ENCODE measurements around the gene LDLR.
"Not testable (repeated sequence)": the region's sequence is repeated elsewhere in the genome, so short reads cannot be mapped to it uniquely, and the experiment has no call there.

The LDLR gene

DNA sequence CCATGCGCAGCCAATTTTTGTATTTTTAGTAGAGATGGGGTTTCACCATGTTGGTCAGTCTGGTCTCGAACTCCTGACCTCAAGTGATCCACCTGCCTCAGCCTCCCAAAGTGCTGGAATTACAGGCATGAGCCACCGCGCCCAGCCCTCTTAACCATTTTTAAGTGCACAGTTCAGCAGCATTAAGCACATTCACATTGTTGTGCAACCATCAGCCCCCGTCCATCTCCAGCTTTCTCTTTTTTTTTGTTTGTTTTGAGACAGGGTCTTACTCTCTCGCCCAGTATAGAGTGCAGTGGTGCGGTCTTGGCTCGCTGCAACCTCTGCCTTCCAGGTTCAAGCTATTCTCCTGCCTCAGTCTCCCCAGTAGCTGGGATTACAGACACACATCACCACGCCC lies 12.5 kb upstream of the LDLR start:
- DNase-seq, result not testable (repeated sequence)

DNA sequence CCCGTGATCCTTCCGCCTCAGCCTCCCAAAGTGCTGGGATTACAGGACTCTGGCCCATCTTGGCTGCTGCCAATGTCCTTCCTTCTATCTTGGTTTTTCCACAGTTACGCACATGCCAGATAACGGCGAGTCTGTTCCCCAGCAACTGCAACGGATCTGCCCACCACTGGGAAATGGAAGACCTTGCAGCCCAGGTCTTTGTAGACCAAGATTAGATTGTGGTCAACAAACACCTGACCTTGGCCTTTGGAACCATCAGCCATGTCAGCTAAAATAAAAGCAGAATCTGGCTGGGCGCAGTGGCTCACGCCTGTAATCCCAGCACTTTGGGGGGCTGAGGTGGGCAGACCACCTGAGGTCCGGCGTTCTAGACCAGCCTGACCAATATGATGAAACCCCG lies 10.4 kb upstream of the LDLR start:
- no peak for DNase-seq

DNA sequence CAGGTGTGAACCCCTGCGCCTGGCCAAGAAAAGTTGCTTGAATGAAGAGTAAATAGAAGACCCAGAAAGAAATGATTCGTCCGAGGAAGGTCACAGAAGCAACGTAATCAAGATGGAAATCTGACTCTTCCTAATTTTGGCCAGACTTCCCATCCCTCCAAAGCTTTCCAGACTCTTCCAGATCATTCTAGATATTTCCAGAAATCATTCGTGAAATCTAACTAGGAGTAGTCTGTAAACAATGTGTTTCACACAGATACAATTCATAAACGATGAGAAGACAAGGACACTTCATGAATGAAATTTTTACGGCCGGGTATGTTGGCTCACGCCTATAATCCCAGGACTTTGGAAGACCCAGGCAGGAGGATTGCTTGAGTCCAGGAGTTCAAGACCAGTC lies 9.3 kb upstream of the LDLR start:
- no peak for DNase-seq

DNA sequence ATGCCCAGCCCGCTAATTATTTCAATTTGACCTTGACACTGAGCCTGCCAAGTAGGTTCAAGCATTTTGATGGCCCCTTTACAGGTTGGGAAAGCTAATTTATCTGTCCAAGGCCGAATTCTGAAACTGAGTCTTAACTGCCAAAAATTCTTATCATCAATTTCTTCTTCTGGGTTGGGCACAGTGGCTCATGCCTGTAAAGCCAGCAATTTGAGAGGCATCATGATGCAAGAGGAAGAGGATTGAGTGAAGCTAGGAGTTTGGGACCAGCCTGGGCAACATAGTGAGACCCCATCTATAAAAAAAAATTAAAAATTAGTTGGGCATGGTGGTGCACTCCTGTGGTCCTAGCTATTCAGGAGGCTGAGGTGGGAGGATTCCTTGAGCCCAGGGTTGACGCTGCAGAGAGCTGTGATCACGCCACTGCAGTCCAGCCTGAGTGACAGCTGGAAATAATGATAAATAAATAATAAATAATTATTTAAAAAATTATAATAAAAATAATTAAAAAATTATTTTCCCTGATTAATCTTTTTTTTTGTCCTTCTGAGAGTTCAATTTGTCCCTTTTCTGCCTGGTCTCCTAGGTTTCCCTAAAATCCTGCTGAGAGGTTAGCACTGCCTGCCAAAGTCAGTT lies 1.3 kb upstream of the LDLR start:
- no peak for DNase-seq

DNA sequence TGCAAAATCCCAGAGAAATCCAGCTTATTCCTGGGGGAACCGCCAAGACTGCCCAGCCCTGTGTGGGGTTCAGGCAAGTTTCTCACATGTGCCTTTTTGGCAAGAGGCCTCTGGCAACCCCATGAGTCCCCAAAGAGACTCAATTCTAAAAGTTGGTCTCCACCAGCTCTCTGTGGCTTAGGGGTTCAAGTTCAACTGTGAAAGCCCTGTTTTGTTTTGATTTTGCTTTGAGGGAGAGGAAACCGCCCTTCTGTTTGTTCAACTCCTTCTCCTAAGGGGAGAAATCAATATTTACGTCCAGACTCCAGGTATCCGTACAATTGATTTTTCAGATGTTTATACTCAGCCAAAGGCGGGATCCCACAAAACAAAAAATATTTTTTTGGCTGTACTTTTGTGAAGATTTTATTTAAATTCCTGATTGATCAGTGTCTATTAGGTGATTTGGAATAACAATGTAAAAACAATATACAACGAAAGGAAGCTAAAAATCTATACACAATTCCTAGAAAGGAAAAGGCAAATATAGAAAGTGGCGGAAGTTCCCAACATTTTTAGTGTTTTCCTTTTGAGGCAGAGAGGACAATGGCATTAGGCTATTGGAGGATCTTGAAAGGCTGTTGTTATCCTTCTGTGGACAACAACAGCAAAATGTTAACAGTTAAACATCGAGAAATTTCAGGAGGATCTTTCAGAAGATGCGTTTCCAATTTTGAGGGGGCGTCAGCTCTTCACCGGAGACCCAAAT lies 583 bp upstream of the LDLR start:
- no peak for DNase-seq

DNA sequence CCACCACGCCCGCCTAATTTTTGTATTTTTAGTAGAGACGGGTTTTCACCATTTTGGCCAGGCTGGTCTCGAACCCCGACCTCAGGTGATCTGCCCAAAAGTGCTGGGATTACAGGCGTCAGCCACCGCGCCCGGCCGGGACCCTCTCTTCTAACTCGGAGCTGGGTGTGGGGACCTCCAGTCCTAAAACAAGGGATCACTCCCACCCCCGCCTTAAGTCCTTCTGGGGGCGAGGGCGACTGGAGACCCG lies 676 bp downstream of the LDLR start:
- DNase-seq, result not testable (repeated sequence)

DNA sequence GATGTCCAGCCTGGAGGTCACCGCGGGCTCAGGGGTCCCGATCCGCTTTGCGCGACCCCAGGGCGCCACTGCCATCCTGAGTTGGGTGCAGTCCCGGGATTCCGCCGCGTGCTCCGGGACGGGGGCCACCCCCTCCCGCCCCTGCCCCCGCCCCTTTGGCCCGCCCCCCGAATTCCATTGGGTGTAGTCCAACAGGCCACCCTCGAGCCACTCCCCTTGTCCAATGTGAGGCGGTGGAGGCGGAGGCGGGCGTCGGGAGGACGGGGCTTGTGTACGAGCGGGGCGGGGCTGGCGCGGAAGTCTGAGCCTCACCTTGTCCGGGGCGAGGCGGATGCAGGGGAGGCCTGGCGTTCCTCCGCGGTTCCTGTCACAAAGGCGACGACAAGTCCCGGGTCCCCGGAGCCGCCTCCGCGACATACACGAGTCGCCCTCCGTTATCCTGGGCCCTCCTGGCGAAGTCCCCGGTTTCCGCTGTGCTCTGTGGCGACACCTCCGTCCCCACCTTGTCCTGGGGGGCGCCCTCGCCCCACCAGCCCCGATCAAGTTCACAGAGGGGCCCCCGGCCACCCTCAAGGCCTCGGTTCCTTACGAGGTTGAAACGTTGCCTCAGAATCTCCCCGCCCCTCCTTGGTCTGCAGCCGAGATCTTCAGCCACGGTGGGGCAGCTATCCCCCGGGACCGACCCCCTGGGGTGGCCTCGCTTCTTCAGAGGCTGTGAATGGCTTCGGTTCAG lies 1.2 kb downstream of the LDLR start:
- peak; percentile 98 for DNase-seq

DNA sequence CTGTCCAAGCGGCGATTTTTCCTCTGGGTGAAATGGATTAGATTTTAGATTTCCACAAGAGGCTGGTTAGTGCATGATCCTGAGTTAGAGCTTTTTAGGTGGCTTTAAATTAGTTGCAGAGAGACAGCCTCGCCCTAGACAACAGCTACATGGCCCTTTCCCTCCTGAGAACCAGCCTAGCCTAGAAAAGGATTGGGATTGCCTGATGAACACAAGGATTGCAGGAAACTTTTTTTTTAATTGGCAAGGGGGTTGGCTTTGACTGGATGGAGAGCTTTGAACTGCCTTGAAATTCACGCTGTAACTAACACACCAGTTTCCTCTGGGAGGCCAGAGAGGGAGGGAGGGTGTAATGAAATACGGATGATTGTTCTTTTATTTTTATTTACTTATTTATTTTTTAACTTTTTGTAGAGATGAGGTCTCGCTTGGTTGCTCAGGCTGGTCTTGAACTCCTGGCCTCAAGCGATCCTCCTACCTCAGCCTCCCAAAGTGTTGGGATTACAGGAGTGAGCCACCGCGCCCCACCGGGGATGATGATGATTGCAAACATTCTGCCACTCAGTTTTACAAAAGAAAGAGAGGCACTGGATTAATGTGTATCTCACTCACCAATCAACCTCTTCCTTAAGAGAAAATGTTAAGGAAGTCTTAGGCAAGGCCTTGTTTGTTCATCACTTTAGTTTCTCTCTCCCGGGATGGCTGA lies 1.9 kb downstream of the LDLR start:
- DNase-seq, result no peak

DNA sequence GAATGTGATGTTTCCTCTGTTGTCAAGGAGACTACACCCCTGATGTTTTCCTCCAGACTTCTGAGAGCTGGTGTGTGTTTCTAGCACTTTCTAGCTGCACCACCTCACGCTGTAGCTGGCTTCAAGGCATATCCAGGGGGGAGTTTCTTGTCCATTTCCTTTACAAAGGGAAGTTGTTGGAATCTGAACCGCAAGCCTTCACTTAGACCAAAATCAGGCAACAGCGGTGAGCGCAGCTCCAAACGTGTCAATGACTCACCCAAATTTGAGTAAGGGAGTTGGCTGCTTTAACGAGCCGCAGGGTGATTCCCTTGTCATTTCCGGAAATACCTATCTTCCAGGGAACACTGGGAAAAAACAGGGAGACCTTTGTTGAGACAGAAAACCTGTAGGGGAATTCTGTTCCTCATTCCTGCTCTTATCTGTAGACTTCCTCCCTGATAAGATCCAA lies 2.5 kb downstream of the LDLR start:
- DNase-seq, result peak; percentile 87

DNA sequence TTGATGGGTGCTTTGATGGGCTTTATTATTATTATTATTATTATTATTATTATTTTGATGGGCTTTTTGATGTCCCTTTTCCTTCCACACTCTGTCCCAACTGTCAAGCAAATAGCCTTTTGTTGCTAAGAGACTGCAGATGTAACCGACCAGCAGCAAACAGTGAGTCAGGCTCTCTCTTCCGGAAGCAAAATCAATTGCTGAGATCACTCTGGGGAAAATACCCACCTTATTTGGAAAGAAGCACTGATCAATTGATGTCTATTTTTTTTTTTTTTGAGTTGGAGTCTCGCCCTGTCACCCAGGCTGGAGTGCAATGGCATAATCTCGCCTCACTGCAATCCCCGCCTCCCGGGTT lies 2.9 kb downstream of the LDLR start:
- DNase-seq, result peak; percentile 91

DNA sequence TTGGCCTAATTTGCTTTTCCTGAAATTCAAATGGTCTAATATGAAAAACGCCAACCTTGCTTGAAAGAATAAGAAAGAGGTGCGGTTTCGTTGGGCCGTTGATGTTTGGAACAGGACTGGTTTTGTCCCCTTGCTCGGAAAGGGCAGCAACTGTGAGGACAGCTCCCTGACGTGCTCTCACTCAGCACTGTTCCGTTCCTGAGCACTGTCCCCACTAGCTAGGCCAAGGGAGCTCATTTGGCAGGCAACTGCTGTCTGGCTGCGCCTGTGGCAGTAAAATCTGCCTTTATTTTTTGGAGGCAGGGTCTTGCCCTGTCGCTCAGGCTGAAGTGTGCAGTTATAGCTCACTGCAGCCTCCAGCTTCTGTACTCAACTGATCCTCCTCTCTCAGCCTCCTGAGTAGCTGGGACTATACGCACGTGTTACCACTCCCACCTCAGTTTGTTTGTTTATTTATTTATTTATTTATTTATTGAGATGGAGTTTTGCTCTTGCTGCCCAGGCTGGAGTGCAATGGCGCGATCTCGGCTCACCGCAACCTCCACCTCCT lies 4.5 kb downstream of the LDLR start:
- DNase-seq, result no peak

DNA sequence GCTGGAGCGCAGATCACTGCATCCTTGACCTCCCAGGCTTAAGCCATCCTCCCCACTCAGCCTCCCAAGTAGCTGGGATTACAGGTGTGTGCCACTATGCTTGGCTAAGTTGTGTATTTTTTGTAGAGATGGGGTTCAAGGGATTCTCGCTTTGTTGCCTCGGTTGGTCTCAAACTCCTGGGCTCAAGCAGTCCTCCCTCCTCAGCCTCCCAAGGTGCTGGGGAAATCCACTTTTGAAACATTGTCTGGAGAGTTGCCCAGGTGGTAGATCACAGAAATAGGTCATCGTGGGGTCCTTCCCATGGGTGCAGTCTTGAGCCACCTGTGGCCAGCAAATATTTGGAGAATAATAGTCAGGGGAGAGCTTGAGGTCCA lies 5.2 kb downstream of the LDLR start:
- no peak for DNase-seq

DNA sequence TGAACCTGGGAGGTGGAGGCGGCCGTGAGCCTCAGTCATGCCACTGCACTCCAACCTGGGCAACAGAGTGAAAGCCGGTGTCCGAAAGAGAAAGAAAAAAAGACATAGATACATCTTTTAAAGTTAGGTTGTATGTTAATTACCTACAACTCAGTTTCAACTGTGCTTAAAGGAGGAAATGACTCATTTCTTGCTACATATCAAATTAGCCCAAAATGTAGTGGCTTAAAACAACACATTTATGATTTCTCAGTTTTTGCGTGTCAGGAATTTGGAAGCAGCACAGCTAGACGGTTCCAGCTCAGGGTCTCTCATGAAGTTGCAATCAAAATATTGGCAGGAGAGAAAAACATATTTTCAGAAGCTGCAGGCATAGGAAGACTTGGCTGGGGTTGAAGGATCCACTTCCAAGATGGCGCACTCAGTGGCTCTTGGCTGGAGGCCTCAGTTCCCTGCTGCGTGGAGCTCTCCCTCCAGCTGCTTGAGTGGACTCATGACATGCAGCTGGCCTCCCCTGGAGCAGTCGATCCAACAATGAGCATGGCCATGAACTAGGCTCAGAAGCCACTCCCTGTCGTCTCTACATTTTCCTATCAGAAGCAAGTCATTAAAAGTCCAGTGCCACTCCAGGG lies 7.1 kb downstream of the LDLR start:
- peak; percentile 57 for DNase-seq

DNA sequence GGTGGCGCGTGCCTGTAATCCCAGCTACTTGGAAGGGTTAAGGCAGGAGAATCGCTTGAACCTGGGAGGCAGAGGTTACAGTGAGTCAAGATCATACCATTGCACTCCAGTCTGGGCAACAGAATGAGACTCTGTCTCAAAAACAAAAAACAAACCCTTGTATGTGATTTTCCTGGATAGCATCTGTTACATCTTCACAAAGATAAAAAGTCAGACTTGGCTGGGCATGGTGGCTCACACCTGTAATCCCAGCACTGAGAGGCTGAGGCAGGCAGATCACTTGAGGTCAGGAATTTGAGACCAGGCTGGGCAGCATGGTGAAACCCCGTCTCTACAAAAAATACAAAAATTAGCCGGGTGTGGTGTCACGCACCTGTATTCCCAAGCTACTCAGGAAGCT lies 8.1 kb downstream of the LDLR start:
- not testable (repeated sequence) for DNase-seq

DNA sequence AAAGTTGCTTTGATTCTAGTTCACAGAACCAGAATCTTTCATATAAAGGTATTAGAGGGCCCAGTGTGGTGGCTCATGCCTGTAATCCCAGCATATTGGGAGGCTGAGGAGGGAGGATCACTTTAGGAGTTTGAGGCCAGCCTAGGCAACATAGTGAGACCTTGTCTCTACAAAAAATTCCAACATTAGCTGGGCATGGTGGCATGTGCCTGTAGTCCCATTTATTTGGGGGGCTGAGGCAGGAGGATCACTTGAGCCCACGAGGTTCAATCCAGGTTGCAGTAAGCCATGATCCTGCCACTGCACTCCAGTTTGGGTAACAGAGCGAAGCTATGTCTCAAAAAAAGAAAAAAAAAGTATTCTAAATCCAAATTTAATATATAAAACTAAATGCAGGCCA lies 9.1 kb downstream of the LDLR start:
- DNase-seq, result no peak

DNA sequence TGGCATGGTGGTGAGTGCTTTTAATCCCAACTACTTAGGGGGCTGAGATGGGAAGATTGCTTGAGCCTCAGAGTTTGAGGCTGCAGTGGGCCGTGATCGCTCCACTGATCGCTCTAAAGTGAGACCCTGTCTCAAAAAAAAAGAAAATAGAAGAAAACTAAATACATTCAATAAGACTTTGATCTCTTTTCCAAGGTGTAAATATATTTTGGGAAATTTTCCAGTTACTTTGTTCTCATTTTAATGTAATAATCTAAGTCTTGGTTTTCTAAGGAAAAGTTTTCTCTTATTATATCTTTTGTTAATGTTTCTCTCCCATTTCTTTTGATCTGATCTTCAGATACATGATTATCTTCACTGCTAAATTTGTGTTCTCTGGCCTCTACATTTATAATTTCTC lies 9.6 kb downstream of the LDLR start:
- no peak for DNase-seq

DNA sequence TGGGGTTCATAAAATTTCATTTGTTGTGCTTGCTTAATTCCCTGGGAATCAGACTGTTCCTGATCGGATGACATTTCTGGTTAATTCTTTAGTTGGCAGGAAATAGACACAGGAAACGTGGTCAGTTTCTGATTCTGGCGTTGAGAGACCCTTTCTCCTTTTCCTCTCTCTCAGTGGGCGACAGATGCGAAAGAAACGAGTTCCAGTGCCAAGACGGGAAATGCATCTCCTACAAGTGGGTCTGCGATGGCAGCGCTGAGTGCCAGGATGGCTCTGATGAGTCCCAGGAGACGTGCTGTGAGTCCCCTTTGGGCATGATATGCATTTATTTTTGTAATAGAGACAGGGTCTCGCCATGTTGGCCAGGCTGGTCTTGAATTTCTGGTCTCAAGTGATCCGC lies 10.8 kb downstream of the LDLR start:
- DNase-seq, result no peak

DNA sequence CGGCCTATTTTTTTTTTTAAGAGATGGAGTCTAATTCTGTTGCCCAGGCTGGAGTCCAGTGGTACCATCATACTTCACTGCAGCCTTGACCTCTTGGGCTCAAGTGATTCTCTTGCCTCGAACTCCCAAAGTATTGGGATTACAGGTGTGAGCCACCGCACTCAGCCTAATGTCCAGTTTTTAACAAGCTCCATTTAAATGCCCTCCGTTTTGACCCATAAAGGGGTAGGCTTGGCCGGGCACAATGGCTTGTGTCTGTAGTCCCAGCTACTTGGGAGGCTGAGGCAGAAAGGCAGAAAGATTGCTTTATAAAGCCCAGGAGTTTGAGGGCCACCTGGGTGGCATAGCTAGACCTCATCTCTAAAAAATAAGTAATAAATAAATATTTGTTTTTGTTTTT lies 11.8 kb downstream of the LDLR start:
- peak; percentile 3 for DNase-seq

DNA sequence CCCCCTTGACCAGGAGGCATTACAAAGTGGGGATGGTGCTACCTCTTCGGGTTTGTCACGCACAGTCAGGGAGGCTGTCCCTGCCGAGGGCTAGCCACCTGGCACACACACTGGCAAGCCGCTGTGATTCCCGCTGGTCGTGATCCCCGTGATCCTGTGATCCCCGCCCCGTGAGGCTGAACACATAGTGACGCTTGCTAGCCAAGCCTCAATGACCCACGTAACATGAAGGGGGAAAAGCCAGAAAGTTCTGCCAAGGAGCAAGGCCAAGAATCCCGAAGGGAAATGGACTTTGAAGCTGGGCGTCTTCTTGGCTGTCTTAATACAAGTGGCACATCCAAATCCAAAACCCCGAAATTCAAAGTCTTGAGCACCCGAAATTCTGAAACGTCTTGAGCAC lies 13.7 kb downstream of the LDLR start:
- no peak for DNase-seq

DNA sequence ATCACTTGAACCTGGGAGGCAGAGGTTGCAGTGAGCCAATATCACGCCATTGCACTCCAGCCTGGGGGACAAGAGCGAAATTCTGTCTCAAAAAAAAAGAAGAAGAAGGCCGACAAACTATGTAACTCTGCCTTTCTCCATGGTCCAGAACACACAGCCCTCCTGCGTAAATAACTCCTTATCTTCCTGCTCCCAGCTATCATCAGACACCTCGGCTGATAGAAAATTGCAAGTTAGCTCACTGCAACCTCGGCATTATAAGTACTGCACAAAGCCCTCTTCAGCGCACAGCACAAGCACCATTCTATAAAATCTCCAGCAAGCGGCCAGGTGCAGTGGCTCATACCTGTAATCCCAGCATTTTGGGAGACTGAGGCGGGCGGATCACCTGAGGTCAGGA lies 14.4 kb downstream of the LDLR start:
- DNase-seq, result not testable (repeated sequence)

DNA sequence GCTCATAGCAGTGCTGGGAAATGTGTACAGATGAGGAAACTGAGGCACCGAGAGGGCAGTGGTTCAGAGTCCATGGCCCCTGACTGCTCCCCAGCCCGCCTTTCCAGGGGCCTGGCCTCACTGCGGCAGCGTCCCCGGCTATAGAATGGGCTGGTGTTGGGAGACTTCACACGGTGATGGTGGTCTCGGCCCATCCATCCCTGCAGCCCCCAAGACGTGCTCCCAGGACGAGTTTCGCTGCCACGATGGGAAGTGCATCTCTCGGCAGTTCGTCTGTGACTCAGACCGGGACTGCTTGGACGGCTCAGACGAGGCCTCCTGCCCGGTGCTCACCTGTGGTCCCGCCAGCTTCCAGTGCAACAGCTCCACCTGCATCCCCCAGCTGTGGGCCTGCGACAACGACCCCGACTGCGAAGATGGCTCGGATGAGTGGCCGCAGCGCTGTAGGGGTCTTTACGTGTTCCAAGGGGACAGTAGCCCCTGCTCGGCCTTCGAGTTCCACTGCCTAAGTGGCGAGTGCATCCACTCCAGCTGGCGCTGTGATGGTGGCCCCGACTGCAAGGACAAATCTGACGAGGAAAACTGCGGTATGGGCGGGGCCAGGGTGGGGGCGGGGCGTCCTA lies 15.9 kb downstream of the LDLR start:
- DNase-seq, result no peak

DNA sequence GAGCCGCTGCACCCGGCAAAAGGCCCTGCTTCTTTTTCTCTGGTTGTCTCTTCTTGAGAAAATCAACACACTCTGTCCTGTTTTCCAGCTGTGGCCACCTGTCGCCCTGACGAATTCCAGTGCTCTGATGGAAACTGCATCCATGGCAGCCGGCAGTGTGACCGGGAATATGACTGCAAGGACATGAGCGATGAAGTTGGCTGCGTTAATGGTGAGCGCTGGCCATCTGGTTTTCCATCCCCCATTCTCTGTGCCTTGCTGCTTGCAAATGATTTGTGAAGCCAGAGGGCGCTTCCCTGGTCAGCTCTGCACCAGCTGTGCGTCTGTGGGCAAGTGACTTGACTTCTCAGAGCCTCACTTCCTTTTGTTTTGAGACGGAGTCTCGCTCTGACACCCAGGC lies 17.2 kb downstream of the LDLR start:
- DNase-seq, result no peak

DNA sequence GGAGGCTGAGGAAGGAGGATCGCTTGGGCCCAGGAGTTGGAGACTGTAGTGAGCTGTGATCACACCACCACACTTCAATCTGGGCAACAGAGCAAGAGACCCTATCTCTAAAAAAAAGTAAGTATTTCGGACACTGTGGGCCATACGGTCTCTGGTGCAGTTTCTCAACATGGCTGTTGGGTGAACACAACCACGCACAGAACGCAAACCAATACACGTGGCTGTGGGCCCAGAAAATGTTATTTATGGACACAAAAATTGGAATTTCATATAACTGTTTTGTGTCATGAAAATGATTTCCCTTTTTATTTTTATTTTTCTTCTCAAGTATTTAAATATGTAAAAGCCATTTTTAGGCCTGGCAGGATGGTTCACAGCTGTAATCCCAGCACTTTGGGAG lies 19.5 kb downstream of the LDLR start:
- no peak for DNase-seq
